HG03097 (cell line): ENCODE measurements around the gene WSCD1.

Experiments
- ATAC-seq: cut with Tn5 transposase; IDR thresholded peaks from one replicate; pipeline ENCODE4 v1.9.1; 2021; ENCODE audit not compliant: unreplicated experiment, low FRiP score

WSCD1 gene

DNA sequence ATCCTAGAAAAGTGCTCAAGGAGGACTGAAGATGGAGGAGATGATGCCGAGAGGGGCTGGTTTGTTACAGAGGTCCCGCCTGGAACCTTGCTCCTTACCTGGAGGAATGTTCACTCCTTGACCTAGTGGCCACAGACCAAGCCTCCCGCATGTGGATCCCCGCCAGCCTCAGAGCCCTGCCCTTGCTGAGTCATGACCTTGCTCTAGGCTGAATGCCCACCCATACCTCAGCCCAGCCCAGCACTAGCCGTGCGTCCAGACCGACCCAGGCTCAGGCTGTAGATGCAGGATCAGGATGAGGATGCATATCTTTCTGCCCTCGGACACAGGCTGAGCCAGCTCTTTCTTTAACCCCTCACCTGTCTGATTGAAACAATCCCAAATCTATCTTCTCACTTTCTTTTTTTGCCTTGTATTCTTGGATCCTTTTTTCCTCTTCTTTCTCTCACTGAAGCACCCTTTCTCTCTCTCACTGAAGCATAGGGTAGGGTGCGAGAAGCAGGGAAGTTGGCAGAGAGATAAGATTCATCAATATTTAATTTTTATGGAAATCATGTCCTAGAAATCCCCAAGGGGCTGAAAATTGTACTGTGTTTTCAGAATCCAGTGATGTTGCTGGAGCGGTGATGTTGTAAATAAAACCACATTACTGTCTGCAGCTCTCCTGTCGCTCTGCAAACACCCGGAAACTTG is 34.9 kb downstream of the WSCD1 start:
- ATAC-seq = no peak

DNA sequence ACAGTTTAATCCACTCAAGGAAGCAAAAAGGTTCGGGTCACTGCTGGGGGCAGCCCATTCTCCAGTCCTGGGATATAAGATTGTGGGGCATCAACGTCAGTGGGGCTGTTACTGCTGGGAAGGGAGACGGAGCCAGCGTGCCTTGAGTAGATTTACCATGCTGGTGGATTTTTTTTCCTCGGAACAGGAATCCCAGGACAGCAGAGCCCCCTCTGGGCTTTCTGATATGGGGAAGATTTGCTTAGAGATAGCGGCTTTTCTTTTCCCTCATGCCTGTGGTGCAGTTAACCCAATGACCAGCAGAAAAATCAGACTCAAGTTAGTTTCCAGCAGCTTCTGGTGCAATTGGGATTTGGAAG is 35.4 kb downstream of the WSCD1 start:
- no peak for ATAC-seq

DNA sequence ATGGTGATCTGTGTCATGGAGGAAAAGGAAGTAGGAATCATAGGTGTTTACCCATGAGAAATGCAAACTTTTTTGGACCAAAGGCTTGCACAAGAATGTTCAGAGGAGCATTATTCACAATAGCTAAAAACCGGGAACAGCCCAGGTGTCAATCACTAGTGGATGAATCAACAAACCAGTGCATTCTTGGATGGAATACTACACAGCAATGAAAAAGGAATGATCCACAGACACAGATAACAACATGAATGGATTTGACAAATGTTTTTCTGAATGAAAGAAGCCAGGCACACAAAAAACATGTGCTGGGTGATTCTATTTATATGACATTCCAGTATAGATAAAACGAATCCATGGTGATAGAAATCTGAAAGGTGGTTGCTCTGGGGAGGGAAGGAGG is 36.0 kb downstream of the WSCD1 start:
- no peak for ATAC-seq

DNA sequence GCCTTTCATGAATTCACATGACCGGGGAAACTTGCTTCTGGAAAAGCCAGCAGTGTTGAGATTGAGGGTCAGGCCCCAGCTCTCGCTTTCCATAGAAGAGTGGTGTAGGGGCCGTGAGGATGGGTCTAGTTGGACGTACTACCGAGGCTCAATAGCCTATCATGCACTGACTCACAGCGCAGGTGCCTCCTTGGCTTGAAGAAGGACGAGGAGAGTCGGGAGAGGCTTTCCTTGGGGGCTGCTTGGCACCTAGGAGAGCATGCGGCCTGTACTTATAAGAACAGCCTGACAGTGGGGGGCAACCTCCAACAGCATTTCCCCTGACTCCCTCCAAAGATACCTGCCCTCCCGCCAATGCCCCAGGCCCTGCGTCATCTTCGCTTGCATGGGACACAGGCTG is 37.6 kb downstream of the WSCD1 start:
- no peak for ATAC-seq

DNA sequence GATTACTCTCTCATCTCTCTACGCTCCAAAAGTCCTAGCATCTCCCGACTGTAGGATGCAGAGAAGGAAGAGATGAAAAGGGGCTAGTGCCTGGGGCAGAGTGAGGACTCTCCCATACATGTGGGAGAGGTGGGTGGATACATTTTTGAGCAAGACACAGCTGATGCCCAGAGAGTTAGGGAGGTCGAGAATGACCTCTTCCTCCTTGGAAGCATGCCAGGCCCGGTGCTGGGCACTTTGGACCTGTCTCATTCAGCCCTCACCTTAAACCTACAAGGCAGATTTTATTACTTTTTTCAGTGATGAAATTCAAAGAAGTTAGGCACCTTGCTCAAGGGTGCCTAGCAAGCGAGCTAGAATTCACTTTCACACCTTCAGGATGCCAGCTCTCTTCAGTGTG is 38.2 kb downstream of the WSCD1 start:
- no peak for ATAC-seq

DNA sequence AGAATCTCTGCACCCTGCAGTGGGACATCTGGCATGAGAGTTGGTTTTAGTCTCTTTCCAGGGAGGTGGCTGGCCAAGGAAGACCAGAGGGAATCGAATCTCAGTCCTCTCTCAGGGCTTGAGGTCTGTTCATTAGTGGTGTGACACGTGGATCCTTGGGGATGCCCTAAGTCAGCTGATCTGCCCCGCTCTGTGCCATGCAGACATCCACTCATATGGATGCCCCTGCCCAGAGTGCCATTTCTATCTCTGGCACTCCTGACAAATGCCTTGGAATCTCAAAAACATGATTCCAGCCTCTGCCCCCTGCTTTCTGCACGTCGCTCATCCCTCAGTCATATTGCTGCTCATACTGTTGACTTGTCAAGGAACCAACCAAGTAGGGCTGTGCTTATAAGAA is 38.8 kb downstream of the WSCD1 start:
- no peak for ATAC-seq

DNA sequence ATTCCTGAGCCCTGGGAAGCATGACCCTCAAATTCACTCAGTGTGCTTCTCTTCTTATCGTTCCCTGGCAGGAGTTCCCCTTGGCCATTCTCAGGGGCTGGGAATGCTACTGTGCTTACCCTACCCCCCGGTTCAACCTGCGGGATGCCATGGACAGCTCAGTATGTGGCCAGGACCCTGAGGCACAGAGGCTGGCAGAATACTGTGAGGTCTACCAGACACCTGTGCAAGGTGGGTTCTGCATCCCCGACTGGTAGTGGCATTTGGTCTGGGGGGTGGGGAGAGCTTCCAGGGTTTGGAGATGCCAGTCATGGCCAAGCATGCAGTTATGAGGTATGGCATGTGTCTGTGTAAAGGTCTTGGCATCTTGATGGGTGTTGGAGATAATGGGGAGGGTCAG is 39.4 kb downstream of the WSCD1 start:
- no peak for ATAC-seq

DNA sequence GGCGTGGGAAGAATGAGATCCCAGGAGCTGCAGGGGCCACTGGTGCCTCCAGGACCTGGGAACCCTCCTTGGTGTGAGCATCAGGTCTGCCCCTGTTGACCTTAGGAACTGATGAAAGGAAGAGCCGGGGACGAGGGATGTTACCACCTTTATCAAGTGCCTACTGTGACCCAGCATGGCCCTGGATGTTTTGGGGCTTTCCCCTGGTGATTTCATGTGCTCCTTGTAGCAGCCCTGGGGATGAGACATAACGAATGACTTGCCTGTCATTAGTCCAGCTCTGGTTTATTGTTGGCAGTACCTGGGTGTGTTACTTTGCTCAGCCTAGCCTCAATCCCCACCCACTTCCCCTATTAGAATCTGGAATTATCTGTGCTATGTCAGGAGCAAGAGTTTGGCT is 39.9 kb downstream of the WSCD1 start:
- no peak for ATAC-seq

DNA sequence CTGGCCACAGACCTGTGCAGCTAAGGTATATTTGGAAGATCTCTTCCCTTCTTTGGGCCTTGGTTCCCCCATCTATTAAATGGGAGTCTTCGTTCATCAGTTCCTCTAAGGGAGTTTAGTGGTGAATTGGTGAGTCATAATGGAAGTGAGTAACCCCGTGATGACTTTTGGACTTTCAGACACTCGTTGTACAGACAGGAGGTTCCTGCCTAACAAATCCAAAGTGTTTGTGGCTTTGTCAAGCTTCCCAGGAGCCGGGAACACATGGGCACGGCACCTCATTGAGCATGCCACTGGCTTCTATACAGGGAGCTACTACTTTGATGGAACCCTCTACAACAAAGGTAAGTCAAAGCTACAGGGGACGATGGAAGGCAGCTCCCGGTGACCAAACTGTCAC is 40.4 kb downstream of the WSCD1 start:
- ATAC-seq = no peak

DNA sequence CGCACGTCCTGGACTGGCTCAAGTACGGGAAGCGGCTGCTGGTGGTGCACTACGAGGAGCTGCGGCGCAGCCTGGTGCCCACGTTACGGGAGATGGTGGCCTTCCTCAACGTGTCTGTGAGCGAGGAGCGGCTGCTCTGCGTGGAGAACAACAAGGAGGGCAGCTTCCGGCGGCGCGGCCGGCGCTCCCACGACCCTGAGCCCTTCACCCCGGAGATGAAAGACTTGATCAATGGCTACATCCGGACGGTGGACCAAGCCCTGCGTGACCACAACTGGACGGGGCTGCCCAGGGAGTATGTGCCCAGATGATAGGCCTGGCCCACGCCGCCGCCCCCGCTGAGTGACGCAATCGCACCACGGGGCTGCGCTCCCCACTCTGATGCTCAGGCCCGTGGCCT is 50.2 kb downstream of the WSCD1 start:
- ATAC-seq = no peak

DNA sequence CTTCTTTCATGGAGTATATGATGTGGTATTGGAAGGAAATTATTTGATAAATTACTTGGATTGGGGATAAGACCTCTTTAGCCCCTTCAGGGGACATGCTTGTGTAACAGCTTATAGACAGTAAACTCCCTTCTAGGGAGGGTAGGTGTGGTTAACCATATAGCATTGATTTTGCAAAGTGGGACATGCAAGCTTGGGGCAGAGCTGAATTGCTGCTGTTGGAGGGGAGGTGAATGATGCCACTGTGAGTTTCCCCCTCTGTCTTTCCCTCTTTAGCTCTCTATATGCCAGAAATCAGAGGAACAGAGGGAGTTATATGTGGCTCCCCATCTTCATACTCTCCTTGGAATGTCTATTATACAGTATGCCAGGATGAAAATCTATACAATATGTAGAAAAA is 54.7 kb downstream of the WSCD1 start:
- ATAC-seq = no peak

DNA sequence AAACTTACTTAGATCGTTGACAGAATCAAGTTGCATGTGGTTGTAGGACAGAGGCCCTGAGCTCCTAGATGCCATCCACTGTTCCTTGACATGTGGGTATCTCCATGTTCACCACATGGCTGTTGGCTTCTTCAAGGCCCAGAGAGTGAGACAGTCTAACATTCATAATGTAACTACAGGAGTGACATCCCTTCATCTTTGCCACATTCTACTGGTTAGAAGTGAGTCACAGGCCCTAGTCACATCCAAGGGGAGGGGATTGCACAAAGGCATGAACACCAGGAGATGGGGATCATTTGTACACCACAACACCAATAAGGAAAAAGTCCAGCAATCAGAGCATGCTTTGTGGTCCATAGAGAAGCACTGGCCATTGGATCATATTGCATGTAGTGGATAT is 56.6 kb downstream of the WSCD1 start:
- ATAC-seq = no peak

DNA sequence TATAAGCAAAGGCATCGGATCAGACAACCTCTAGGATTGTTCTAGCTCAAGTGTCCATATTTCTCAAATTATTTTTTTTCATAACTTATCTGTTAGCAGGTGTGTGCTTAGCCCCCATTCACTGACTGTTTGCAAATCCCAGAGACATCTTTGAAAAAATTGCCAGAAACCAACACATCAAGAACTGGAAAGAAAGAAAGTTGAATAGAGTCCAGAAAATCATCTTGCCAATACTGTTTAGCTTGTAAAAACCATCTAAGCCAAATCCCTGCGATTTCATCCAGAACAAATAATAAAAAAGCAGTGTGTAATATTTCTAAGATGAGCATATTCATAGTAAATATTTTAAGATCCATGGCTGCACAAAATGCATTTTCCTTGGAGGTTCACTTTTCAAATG is 64.5 kb downstream of the WSCD1 start:
- no peak for ATAC-seq

DNA sequence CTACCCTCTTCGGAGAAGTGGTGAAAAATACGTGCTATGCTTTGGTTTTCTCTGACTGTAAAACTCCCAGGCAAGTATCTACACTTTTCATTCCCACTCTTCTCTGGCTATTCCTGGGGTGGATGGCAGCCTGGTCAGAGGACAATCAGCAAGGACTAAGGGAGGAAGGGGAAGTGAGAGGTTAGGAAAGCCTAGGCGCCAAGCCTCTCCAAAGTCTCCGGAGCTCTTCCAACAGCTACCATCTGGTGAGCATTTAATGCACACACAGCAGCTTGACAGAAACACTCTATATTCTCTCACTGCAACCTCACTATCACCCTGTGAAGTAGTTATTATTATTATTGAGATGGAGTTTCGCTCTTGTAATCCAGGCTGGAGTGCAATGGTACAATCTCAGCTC is 65.1 kb downstream of the WSCD1 start:
- ATAC-seq = no peak

DNA sequence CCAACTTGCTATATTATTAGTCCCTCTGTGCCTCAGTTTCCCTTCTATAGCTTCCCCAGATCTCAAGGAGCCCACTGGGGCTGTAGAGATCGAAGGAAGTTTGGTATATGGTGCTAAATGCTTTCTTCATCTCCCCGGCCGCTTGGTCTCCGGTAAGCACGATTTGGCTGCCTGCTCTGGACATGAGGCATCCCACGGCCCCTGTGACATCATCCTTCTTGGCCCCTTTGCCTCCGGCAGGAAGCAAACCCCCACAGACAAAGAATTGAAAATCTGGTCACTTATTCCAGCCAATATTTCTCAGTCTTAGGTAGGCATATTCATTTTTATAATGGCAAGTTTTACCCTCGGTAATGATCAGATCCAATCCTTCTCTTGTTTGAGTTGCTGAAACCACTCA is 65.8 kb downstream of the WSCD1 start:
- ATAC-seq = no peak

DNA sequence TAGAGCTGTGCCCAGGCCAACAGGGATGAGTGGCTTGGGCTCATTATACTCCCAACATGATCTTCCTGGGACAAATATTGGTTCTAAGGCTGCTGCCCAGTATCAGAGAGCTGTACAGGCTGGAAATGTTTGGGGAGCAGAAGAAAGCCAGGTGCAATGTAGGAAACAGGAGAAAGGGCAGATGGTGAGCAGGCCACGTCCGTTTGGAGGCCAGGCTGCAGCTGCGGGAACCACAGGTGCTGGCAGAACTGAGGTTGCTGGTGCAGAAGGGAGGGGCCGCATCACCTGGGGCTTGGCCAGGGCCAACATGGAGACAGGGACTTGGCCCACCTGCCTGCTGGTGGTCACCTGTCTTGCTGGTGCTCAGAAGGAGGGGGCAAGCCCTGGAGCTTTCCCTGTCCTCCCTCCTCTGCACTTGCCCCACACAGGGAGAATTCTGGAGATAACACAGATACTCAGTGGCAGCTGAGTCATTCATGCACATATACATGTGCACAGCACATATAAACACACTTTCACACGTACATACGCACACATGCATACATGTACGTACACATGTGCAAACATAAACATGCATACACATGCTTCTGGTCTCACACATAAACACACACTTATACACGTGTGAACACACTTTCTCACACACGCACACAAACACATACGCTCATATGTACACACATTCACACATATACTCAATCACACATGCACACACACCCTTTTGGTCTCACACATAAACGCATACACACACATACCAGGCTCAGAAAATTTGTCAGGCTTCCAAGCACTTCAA is 67.7 kb downstream of the WSCD1 start:
- ATAC-seq = no peak

DNA sequence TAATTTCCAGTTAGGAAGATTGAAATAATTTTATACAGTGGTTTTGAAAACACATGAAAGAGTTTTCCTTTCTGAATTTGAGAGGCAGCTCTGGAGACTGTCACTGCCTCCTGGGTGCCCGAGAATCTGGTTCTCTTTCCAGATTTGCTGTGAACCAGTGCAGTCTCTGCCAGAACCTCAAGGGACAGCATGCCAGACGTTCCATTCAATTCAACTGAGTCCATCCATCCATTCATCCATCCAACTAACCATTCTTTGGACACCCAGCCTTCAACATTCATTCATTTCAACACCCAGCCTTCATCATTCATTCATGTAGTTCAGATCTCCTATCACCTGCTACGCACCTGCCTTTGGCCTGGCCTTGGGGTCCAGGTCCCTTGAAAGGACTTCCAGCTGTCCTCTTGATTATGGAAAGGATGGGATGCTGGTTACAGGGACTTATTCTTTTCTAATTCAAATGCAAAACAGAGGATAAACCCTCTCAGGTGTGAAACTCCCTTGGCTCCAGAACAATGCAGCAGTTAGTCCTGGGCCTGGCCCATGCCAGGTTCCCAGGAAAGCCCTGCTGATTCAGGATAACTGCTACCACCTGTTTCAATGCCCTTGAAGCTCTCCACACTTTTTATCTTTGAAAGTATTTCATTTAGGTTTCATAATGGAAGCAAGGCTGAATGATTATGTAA is 68.7 kb downstream of the WSCD1 start:
- ATAC-seq = no peak

DNA sequence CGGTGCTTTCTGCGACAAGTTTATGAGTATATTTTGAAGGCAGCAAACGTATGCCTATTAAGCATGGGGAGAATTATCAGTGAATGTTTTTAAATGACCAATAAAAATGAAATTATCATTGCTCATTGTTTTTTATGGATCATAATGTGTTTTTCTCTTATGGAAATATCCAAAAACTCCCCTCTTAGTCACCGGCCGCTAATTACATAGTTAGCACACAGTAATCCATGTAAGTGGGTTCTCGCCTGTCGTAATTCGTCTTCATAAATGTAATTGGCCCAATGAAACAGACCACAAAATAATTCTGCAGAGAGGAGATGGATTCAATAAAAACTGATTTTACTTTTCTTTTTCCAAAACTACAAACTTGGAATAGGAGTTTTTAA is 69.3 kb downstream of the WSCD1 start:
- ATAC-seq = no peak

DNA sequence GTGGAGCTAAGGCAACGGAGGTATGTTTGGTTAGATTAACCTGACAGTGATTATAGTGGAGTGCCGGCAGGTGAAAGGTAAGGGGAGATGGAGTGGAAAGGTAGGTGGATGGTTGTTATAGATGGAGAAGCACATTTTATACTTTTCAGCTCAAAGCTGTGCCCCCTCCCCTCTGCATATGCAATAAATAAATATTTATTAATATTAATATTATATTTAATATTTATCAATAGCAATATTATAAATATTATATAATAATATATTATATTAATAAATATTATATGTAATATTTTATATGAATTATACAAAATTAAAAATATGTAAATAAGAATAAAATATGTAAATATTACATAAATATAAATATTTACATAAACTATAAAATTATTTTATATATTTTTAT is 70.0 kb downstream of the WSCD1 start:
- ATAC-seq = no peak

DNA sequence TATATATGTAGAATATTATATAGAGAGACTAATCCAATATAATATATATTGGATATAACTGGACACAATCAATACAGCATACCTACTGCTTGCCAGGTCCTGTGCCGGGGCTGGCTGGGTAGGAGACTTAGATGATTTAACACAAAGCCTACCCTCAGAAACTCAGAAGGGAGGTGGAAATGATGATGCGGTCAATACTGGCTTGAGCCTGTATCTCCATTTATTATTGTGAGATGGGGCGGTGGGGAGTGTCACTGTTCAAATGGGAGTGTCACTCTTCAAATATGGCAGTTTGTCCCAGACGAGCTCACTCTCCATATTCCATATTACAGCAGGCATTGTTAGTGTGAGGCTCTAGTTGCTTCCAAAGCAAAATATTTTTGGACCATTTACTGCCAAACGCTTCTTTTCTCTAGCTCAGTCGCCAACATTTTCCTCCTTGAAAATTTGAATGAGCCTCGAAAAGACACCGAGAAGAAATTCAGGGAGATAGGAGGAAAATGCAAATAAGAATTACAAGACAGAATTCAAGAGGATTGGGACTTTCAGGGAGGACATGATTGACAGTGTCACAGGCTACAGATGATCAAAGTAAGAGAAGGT is 70.7 kb downstream of the WSCD1 start:
- no peak for ATAC-seq

DNA sequence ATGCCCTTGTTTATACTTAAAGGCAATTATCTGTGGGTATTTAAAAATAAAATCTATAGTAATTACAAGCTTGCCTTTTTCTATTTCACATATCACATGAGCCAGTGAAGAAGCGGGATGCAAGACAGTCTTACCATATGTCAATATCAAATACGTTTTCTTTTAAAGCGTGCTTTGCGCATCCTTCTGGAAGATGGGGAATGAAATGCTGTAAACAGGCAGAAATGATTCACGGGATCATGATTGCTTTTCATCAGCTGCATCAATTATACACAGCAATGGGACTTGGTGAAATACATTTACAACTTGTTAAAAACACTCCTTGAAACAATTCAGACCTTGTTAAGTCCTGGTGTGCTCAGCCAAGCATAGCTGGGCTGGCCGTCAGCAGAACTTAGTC is 72.5 kb downstream of the WSCD1 start:
- no peak for ATAC-seq

DNA sequence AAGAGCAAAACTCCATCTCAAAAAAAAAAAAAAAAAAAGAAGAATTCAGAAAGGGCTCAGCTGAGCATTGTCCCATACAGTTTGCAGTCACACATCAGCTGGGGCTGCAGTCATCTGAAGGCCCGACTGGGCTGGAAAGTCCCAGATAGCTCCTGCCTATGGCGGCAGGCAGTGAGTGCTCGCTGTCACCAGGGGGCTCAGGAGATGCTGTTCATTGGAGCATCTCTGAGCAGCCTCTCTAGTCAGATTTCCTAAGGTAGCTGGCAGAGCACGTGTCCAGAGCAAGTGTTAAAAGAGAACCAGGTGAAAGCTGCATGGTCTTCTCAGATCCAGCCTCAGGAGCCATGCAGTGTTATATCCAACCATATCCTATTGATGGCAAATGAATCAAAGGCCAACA is 75.8 kb downstream of the WSCD1 start:
- no peak for ATAC-seq
